ENCODE data around the gene AFAP1L2. TPM values are rescaled to one million over a fixed set of nuclear protein-coding genes. Genes with fewer than 3 reads are reported as not detected.

AFAP1L2 gene
- polyA plus RNA-seq, 1 experiment, result 0.07 TPM

GRCh38 chr10:114311496-114312209 is 92.6 kb downstream of the AFAP1L2 start:
- Histone ChIP-seq H3K27me3 (ENCODE audit: control insufficient read depth, insufficient read depth, low read length) (peaks cover 26% of the 10 kb centered on the region), H3K9me3 (ENCODE audit: control insufficient read depth, insufficient read depth, low read length) (no peaks in the 10 kb centered on the region; the same call in 1 of the 2 replicates), H3K4me3 (ENCODE audit: low read depth, low read length) (no peak overlapping the region), H3K27ac (ENCODE audit: low read depth, low read length) (no peak overlapping the region)
- POLR2A ChIA-PET, result no interaction called here
- TF ChIP-seq CTCF (IDR thresholded peaks at IDR 0.05; ENCODE audit: low read depth, low read length), result no peak
- no peak for DNase-seq (ENCODE audit: low read depth, low spot score)
- CTCF ChIA-PET, result interaction anchor here (0.7 kb wide), 1 partner anchor 57 kb away, joined by 3 read pairs; no protein-coding TSS in a partner anchor

GRCh38 chr10:114311023-114311422 is 93.3 kb downstream of the AFAP1L2 start:
- H3K27me3 ChIP-seq (ENCODE audit: control insufficient read depth, insufficient read depth, low read length), result peaks cover 20% of the 10 kb centered on the region
- H3K9me3 ChIP-seq (ENCODE audit: control insufficient read depth, insufficient read depth, low read length), result no peaks in the 10 kb centered on the region; the same call in 1 of the 2 replicates
- H3K4me3 ChIP-seq (ENCODE audit: low read depth, low read length), result no peak overlapping the region
- POLR2A ChIA-PET, result no interaction called here
- no peak overlapping the region for H3K27ac ChIP-seq (ENCODE audit: low read depth, low read length)
- DNase-seq (ENCODE audit: low read depth, low spot score), result no peak
- CTCF ChIA-PET, result no interaction called here
- no peak for TF ChIP-seq CTCF (IDR thresholded peaks at IDR 0.05; ENCODE audit: low read depth, low read length)

- peaks cover 19% of the 10 kb centered on the region for H3K27me3 ChIP-seq (ENCODE audit: control insufficient read depth, insufficient read depth, low read length)
- no peak for TF ChIP-seq CTCF (IDR thresholded peaks at IDR 0.05; ENCODE audit: low read depth, low read length)
- DNase-seq (ENCODE audit: low read depth, low spot score), result no peak
- H3K4me3 ChIP-seq (ENCODE audit: low read depth, low read length), result no peak overlapping the region
- CTCF ChIA-PET, result no interaction called here
- H3K27ac ChIP-seq (ENCODE audit: low read depth, low read length), result no peak overlapping the region
- no peaks in the 10 kb centered on the region; the same call in 1 of the 2 replicates for H3K9me3 ChIP-seq (ENCODE audit: control insufficient read depth, insufficient read depth, low read length)
- POLR2A ChIA-PET, result no interaction called here
Observed at GRCh38 chr10:114310346-114310745, 94.0 kb downstream of the AFAP1L2 start.

- no peak for TF ChIP-seq CTCF (IDR thresholded peaks at IDR 0.05; ENCODE audit: low read depth, low read length)
- Histone ChIP-seq H3K27ac (ENCODE audit: low read depth, low read length) (no peak overlapping the region), H3K4me3 (ENCODE audit: low read depth, low read length) (no peak overlapping the region), H3K9me3 (ENCODE audit: control insufficient read depth, insufficient read depth, low read length) (no peaks in the 10 kb centered on the region; the same call in 1 of the 2 replicates), H3K27me3 (ENCODE audit: control insufficient read depth, insufficient read depth, low read length) (peaks cover 19% of the 10 kb centered on the region)
- ChIA-PET POLR2A (no interaction called here), CTCF (interaction anchor here (1.0 kb wide), 1 partner anchor 162 kb away, joined by 4 read pairs; no protein-coding TSS in a partner anchor)
- DNase-seq (ENCODE audit: low read depth, low spot score), result no peak
Observed at GRCh38 chr10:114309364-114309651, 95.0 kb downstream of the AFAP1L2 start.

- no peak for DNase-seq (ENCODE audit: low read depth, low spot score)
- CTCF ChIA-PET, result interaction anchor here (1.0 kb wide), 1 partner anchor 163 kb away, joined by 4 read pairs; no protein-coding TSS in a partner anchor
- H3K9me3 ChIP-seq (ENCODE audit: control insufficient read depth, insufficient read depth, low read length), result no peaks in the 10 kb centered on the region; the same call in 1 of the 2 replicates
- H3K27me3 ChIP-seq (ENCODE audit: control insufficient read depth, insufficient read depth, low read length), result peaks cover 19% of the 10 kb centered on the region
- POLR2A ChIA-PET, result interaction anchor here (0.6 kb wide), 1 partner anchor 140 kb away, joined by 5 read pairs; no protein-coding TSS in a partner anchor
- no peak for TF ChIP-seq CTCF (IDR thresholded peaks at IDR 0.05; ENCODE audit: low read depth, low read length)
- no peak overlapping the region for H3K27ac ChIP-seq (ENCODE audit: low read depth, low read length)
- H3K4me3 ChIP-seq (ENCODE audit: low read depth, low read length), result no peak overlapping the region
Observed at GRCh38 chr10:114308531-114309363, 95.6 kb downstream of the AFAP1L2 start.

Measured in AG04450 (cell line).